HAP-1 (cell line): ENCODE data around the gene MORC3.
A peak's percentile ranks its signal among the peaks of the same experiment; 100 is the strongest.
"Not testable (repeated sequence)": the region's sequence is repeated elsewhere in the genome, so short reads cannot be mapped to it uniquely, and the experiment has no call there.

Experiments
- DNase-seq, 2 experiments: peaks; one replicate each; pipeline ENCODE4 v3.0.0-alpha.2; 2016 to 2020; ENCODE audit warnings: low spot score in 2 of 2
- H3K27me3 ChIP-seq: fragments of 250-450 bp; sonication (Bioruptor Pico); 2 replicates; pipeline ENCODE4 v1.5.1; 2020; ENCODE audit warnings: low read depth, mild to moderate bottlenecking, moderate library complexity
- H3K36me3 ChIP-seq: fragments of 250-450 bp; sonication (Bioruptor Pico); replicated peaks from 2 replicates; pipeline ENCODE4 v1.5.1; 2020; ENCODE audit warnings: mild to moderate bottlenecking
- H3K4me1 ChIP-seq: fragments of 250-450 bp; sonication (Bioruptor Pico); 2 replicates; pipeline ENCODE4 v1.5.1; 2020; ENCODE audit warnings: mild to moderate bottlenecking
- H3K4me3 ChIP-seq: fragments of 250-450 bp; sonication (Bioruptor Pico); 2 replicates; pipeline ENCODE4 v1.5.1; 2020; ENCODE audit warnings: mild to moderate bottlenecking, moderate library complexity
- H3K9me3 ChIP-seq: fragments of 250-450 bp; sonication (Bioruptor Pico); 2 replicates; pipeline ENCODE4 v1.5.1; 2020; ENCODE audit warnings: mild to moderate bottlenecking, moderate library complexity
- in situ Hi-C: fragments of 300-500 bp; cut with MboI; formaldehyde crosslinking; loops from 3 replicates; pipeline ENCODE4 v1.14.3; 2020; ENCODE audit warnings: low sequenced_read_pairs, inconsistent platforms, mixed read lengths

The MORC3 gene, protein sequence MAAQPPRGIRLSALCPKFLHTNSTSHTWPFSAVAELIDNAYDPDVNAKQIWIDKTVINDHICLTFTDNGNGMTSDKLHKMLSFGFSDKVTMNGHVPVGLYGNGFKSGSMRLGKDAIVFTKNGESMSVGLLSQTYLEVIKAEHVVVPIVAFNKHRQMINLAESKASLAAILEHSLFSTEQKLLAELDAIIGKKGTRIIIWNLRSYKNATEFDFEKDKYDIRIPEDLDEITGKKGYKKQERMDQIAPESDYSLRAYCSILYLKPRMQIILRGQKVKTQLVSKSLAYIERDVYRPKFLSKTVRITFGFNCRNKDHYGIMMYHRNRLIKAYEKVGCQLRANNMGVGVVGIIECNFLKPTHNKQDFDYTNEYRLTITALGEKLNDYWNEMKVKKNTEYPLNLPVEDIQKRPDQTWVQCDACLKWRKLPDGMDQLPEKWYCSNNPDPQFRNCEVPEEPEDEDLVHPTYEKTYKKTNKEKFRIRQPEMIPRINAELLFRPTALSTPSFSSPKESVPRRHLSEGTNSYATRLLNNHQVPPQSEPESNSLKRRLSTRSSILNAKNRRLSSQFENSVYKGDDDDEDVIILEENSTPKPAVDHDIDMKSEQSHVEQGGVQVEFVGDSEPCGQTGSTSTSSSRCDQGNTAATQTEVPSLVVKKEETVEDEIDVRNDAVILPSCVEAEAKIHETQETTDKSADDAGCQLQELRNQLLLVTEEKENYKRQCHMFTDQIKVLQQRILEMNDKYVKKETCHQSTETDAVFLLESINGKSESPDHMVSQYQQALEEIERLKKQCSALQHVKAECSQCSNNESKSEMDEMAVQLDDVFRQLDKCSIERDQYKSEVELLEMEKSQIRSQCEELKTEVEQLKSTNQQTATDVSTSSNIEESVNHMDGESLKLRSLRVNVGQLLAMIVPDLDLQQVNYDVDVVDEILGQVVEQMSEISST

DNA sequence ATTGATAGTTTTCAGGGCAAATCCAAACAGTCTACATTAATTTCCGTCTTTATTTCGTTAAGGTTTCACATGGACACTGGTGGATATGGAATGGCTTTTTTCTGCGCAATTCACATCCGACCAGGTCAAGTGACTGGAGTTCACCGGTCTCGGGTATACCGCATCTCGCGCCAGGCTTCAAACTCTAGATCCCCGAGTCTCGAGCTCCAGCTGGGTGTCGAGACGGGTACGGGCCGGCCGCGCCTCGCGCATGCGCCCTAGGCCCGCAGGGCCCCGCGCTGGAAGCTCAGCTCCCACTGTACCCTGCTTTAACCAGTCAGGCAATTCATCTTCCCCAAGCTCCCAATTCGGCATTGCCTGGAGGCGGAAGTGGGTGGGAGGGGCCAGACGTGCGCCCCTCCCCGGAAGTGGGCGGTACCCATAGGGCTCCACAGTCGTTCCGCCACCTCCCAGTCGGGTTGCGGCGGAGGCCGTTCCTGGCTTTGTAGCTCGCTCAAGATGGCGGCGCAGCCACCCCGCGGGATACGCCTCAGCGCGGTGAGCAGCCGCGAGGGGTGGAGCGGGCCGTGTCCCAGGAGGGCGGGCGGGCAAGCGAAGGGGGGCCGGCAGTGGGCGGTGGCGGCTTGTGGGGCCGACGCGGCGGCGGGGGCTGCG is at the start of gene MORC3:
MORC3 (plus strand) TSS at position 431 of the 654 bp plus-strand sequence; CDS start at position 499, 68 bp downstream.
- peaks cover 5% of the 10 kb centered on the region for H3K4me1 ChIP-seq
- H3K4me3 ChIP-seq = peak within 1 kb of the TSS; percentile 88
- peak; percentile 97 to 98 for DNase-seq
- in situ Hi-C loops = no loop called here
- no peaks in the 10 kb centered on the region; the same call in none of the 2 replicates for H3K36me3 ChIP-seq
- H3K27me3 ChIP-seq = no peaks in the 10 kb centered on the region
- no peaks in the 10 kb centered on the region; the same call in 1 of the 2 replicates for H3K9me3 ChIP-seq

DNA sequence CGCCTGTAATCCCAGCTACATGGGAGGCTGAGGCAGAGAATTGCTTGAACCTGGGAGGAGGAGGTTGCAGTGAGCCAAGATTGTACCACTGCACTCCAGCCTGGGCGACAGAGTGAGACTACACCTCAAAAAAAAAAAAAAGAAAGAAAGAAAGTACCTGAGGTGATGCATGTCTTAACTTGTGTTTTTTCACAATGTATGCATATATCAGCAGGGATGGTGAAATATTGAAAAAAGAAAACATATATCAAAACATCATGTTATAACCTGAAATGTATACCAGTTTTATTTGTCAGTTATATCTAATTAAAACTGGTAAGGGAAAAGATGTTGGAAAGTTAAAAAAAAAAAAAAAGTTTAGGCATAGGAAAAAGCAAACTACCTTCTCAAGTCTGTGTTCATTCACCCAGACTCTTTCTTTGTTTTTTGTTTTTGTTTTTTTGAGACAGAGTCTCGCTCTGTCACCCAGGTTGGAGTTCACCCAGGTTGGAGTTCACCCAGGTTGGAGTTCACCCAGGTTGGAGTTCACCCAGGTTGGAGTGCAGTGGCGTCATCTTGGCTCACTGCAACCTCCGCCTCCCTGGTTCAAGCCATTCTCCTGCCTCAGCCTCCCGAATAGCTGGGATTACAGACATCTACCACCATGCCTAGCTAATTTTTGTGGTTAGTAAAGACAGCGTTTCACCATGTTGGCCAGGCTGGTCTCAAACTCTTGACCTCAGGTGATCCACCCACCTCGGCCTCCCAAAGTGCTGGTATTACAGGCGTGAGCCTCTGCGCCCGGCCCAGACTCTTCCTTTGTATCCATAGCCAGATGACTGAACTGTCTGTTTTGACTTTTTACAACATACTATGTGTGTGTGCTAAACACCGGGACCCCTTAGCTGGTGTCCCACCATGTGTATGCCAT is 49.0 kb upstream of the MORC3 start:
- H3K9me3 ChIP-seq, H3K4me1 ChIP-seq, H3K27me3 ChIP-seq, H3K36me3 ChIP-seq, DNase-seq, H3K4me3 ChIP-seq, in situ Hi-C loops: not testable (repeated sequence)

DNA sequence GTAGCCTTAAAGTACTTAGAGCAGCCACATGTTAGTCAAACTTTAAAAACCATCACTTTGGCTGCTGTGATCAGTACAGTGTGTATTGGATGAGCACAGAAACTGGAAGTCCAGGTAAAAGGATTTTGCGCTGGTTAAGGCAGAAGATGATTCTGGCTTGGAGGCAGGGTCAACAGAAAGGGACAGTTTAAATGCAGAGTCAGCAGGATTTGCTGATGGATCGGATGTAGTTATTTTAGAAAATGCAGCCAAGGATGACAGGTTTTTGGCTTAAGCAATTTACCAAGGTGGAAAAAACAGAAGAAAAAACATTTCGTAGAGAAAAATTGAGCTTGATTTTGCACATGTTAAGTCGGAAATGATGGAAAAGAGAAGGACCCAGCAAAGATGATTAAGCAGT is 45.9 kb upstream of the MORC3 start:
- in situ Hi-C loops = no loop called here

DNA sequence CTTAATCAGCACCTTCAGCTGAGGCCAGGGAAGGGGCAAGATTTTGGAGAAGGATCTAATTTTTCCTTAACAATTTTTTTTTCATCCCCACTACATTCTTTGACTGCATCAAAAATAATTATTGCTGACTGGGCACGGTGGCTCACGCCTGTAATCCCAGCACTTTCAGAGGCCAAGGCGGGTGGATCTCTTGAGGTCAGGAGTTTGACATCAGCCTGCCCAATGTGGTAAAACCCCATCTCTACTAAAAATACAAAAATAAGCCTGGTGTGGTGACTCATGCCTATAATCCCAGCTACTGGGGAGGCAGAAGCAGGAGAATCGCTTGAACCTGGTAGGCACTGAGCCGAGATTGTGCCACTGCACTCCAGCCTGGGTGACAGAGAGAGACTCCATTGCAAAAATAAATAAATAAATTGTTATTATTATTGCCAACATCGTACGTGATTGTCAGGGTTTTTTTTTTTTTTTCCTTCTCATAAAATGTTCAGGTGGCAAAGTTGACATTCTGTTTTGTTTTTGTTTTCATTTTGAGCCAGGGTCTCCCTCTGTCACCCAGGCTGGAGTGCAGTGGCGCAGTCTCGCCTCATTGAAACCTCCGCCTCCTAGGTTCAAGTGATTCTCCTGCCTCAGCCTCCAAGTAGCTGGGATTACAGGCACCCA is 37.3 kb upstream of the MORC3 start:
- H3K4me3 ChIP-seq = no peak overlapping the region
- in situ Hi-C loops = no loop called here

More for the DNA sequence above, 45.9 kb upstream of the MORC3 start:
- H3K9me3 ChIP-seq = no peaks in the 10 kb centered on the region
- DNase-seq = no peak
- H3K27me3 ChIP-seq = no peaks in the 10 kb centered on the region
- no peaks in the 10 kb centered on the region for H3K36me3 ChIP-seq
- H3K4me3 ChIP-seq = no peak overlapping the region
- no peaks in the 10 kb centered on the region for H3K4me1 ChIP-seq

DNA sequence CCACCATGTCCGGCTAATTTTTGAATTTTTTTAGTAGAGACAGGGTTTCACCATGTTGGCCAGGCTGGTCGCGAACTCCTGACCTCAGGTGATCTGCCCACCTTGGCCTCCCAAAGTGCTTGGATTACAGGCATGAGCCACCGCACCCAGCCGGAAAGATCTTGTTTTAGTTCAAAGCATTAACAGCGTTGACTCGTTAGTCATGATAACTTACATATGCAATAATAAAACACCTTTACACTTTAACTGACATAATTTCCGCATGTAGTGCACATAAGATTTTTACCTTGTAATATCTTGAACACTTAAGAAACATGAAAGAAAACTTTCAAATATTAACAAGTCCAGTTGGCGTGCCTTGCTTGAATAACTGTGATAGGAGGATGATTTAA is 36.8 kb upstream of the MORC3 start:
- in situ Hi-C loops, DNase-seq, H3K4me1 ChIP-seq, H3K4me3 ChIP-seq, H3K9me3 ChIP-seq, H3K27me3 ChIP-seq, H3K36me3 ChIP-seq: not testable (repeated sequence)

More for the DNA sequence above, 37.3 kb upstream of the MORC3 start:
- no peak for DNase-seq
- H3K27me3 ChIP-seq = no peaks in the 10 kb centered on the region
- no peaks in the 10 kb centered on the region for H3K4me1 ChIP-seq
- no peaks in the 10 kb centered on the region for H3K36me3 ChIP-seq
- no peaks in the 10 kb centered on the region for H3K9me3 ChIP-seq

DNA sequence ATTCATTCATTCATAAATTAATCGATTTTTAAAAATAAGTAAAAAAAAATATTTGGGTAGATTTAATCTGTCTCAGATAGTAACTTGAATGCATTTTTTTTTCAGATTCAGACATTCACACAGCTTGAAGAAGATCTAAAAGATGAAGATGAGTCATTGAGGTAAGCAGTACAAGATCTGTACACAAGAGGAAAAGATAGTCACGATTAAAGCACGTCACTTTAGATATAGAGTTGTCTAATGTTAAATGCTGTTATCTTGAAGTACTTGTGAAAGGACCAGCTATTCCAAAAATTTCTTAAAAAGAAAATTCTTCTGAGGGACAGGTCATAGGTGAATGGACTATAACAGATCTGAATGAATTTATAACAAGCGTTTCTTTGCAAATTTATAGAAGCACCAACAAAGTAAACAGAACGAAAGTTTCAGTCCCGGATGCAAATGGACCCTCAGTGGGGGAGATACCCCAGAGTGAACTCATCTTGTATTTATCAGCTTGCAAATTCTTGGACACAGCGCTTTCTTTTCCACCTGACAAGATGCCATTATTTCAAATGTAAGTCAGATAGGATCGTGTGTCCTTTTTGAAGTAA is 31.2 kb upstream of the MORC3 start:
- Histone ChIP-seq H3K4me3 (no peak overlapping the region), H3K4me1 (peaks cover 11% of the 10 kb centered on the region), H3K36me3 (no peaks in the 10 kb centered on the region; the same call in 1 of the 2 replicates), H3K27me3 (no peaks in the 10 kb centered on the region), H3K9me3 (peaks cover 4% of the 10 kb centered on the region)
- no peak for DNase-seq
- in situ Hi-C loops = no loop called here

DNA sequence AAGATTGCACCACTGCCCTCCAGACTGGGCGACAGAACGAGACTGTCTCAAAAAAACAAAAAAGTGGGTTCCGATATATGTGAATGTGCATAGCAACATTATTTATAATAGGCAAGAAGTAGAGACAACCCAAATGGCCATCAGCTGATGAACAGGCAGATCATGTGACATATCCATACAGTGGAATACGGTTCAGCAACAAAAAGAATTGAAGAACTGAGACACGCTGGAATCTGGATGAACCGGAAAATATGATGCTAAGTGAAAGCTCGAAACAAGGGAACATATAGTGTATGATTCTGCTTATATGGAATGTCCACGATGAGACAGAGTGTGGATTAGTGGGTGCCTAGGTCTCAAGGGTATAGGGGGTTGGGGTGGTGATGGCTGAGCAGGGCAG is 28.5 kb upstream of the MORC3 start:
- Histone ChIP-seq H3K4me3 (no peak overlapping the region), H3K27me3 (no peaks in the 10 kb centered on the region), H3K9me3 (peaks cover 4% of the 10 kb centered on the region), H3K36me3 (no peaks in the 10 kb centered on the region; the same call in 1 of the 2 replicates), H3K4me1 (peaks cover 11% of the 10 kb centered on the region)
- DNase-seq = no peak
- in situ Hi-C loops = no loop called here

DNA sequence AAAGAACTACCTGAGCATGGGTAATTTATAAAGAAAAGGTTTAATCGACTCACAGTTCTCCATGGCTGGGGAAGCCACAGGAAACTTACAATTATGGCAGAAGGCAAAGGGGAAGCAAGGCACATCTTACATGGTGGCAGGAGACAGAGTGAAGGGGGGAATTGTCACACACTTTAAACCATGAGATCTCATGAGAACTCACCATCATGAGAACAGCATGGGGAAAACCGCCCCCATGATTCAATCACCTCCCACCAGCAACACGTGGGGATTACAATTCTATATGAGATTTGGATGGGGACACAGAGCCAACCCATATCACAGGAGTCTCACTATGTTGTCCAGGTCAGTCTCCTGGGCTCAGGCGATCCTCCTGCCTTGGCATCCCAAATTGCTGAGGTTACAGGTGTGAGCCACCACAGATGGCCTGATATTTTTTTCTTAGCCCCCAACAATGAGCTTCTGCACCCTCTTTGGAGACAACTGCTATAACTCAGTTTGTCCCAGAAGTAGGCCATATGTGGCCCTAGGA is 22.5 kb upstream of the MORC3 start:
- Histone ChIP-seq H3K9me3 (no peaks in the 10 kb centered on the region), H3K4me3 (no peak overlapping the region), H3K27me3 (no peaks in the 10 kb centered on the region), H3K36me3 (no peaks in the 10 kb centered on the region; the same call in 1 of the 2 replicates), H3K4me1 (no peaks in the 10 kb centered on the region)
- DNase-seq = no peak
- in situ Hi-C loops = no loop called here

DNA sequence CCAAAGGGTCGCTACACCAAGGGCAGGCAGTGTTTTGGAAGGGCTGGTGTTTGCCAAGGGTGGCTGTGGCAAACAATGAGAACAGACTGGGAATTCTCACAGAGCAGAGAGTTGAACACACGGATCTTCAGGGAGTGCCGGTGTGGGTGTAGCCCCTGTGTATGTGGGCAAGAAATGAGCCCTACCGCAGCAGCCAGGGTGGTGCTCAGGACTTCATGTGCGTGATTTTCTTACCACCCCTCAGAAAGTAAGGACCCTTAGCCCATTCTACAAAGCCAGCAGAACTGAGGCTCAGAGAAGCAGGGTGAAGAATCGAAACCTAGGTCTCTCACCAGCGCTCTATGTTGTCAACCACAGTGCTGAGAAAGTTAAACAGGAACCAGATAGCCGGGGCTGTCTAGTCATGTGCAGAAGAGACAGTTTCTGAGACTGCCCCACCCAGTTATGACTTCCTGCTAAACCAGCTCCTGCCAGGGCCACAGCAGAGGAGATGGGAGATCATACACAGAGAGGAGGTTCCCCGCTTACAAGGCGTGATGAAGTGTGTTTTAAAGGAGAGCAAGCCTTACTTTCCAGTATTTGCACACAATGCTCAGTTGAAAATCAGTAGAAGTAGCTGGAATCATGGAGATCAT is 21.9 kb upstream of the MORC3 start:
- Histone ChIP-seq H3K36me3 (no peaks in the 10 kb centered on the region), H3K4me3 (no peak overlapping the region), H3K9me3 (no peaks in the 10 kb centered on the region), H3K27me3 (no peaks in the 10 kb centered on the region), H3K4me1 (no peaks in the 10 kb centered on the region)
- in situ Hi-C loops = no loop called here
- no peak for DNase-seq

DNA sequence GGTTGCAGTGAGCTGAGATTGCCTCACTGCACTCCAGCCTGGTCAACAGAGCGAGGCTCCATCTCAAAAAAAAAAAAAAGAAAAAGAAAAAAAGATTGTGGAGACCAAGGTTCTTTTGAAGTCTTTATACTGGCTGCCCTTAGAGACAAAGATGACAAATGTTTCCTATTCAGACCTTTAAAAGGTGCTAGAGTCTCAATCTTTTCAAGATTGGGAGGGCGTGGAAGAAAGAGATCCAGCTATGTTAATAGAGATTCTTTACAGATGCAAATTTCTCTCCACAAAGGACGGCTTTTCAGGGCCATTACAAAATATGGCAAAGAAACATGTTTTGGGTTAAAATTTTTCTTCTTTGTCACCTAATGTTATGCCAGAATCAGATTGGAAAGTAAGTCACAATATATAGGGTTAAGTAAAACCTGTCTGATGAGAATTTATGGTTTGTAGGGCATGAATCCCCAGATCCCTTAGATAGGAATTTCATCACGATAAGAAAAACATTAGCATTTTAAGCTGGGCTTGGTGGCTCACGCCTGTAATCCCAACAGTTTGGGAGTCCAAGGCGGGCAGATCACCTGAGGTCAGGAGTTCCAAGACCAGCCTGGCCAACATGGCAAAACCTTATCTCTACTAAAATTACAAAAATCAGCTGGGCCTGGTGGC is 13.0 kb upstream of the MORC3 start:
- H3K4me1 ChIP-seq = peaks cover 9% of the 10 kb centered on the region
- in situ Hi-C loops = no loop called here
- H3K36me3 ChIP-seq = no peaks in the 10 kb centered on the region
- peak; percentile 49 to 90 for DNase-seq
- no peaks in the 10 kb centered on the region for H3K27me3 ChIP-seq
- H3K9me3 ChIP-seq = peaks cover 11% of the 10 kb centered on the region
- H3K4me3 ChIP-seq = no peak overlapping the region

DNA sequence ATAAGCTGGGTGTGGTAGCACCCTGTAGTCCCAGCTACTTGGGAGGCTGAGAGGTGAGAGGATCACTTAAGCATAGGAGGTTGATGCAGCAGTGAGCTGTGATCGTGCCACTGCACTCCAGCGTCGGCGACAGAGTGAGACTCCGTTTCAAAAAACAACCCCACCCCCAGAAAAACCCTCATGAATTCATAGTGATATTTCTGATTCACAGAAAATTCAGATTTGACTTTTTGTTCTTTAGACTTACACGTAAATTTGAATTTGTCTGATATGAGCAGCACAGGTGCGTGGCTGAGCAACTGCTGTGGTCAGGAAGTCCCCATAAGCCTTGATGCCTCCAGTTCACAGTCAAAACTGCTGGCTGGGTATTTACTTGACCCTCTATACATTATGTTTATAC is 10.0 kb upstream of the MORC3 start:
- in situ Hi-C loops = no loop called here
- H3K4me3 ChIP-seq = no peak overlapping the region

More for the DNA sequence above, 10.0 kb upstream of the MORC3 start:
- Histone ChIP-seq H3K27me3 (no peaks in the 10 kb centered on the region), H3K9me3 (peaks cover 16% of the 10 kb centered on the region), H3K4me1 (peaks cover 9% of the 10 kb centered on the region), H3K36me3 (no peaks in the 10 kb centered on the region)
- no peak for DNase-seq
